ENCODE data around the gene PRRX2.

The PRRX2 gene

GRCh38 chr9:129685220-129685932 lies 19.9 kb downstream of the PRRX2 start:
- H3K4me1 ChIP-seq (ENCODE audit: insufficient read depth, low read length, severe bottlenecking), result no peaks in the 10 kb centered on the region
- H3K79me2 ChIP-seq (ENCODE audit: insufficient read depth, low read length), result no peaks in the 10 kb centered on the region
- TF ChIP-seq EZH2 (IDR thresholded peaks at IDR 0.05; ENCODE audit: borderline replicate concordance, low read length), result no peak
- no peak for TF ChIP-seq CTCF (IDR thresholded peaks at IDR 0.05; ENCODE audit: low read length)
- H3K27ac ChIP-seq (ENCODE audit: low read depth, low read length, poor library complexity, severe bottlenecking), result no peak overlapping the region
- no peak overlapping the region for H2AFZ ChIP-seq (ENCODE audit: low read length)
- no peaks in the 10 kb centered on the region for H4K20me1 ChIP-seq (ENCODE audit: insufficient read depth, low read length)
- H3K9ac ChIP-seq (ENCODE audit: low read length), result no peak overlapping the region
- no peaks in the 10 kb centered on the region for H3K9me3 ChIP-seq (ENCODE audit: low read length)
- H3F3A ChIP-seq (ENCODE audit: insufficient read depth, low read length), result no peaks in the 10 kb centered on the region
- no peaks in the 10 kb centered on the region for H3K36me3 ChIP-seq (ENCODE audit: insufficient read depth, low read length)
- H3K9me2 ChIP-seq (ENCODE audit: low read depth, low read length), result no peaks in the 10 kb centered on the region
- H3K4me3 ChIP-seq (ENCODE audit: low read depth, low read length, poor library complexity, severe bottlenecking), result no peak overlapping the region
- H3K27me3 ChIP-seq (ENCODE audit: insufficient read depth, low read length), result no peaks in the 10 kb centered on the region
- no peak overlapping the region for H3K4me2 ChIP-seq (ENCODE audit: low read length)

GRCh38 chr9:129685933-129686259 lies 20.4 kb downstream of the PRRX2 start:
- H3K4me3 ChIP-seq (ENCODE audit: low read depth, low read length, poor library complexity, severe bottlenecking), result no peak overlapping the region
- H3K36me3 ChIP-seq (ENCODE audit: insufficient read depth, low read length), result no peaks in the 10 kb centered on the region
- no peak overlapping the region for H2AFZ ChIP-seq (ENCODE audit: low read length)
- H3K4me2 ChIP-seq (ENCODE audit: low read length), result no peak overlapping the region
- no peaks in the 10 kb centered on the region for H3K79me2 ChIP-seq (ENCODE audit: insufficient read depth, low read length)
- no peaks in the 10 kb centered on the region for H3F3A ChIP-seq (ENCODE audit: insufficient read depth, low read length)
- no peaks in the 10 kb centered on the region for H3K27me3 ChIP-seq (ENCODE audit: insufficient read depth, low read length)
- H4K20me1 ChIP-seq (ENCODE audit: insufficient read depth, low read length), result no peaks in the 10 kb centered on the region
- H3K4me1 ChIP-seq (ENCODE audit: insufficient read depth, low read length, severe bottlenecking), result no peaks in the 10 kb centered on the region
- no peaks in the 10 kb centered on the region for H3K9me3 ChIP-seq (ENCODE audit: low read length)
- no peak for TF ChIP-seq EZH2 (IDR thresholded peaks at IDR 0.05; ENCODE audit: borderline replicate concordance, low read length)
- TF ChIP-seq CTCF (IDR thresholded peaks at IDR 0.05; ENCODE audit: low read length), result no peak
- H3K27ac ChIP-seq (ENCODE audit: low read depth, low read length, poor library complexity, severe bottlenecking), result no peak overlapping the region
- H3K9ac ChIP-seq (ENCODE audit: low read length), result no peak overlapping the region
- H3K9me2 ChIP-seq (ENCODE audit: low read depth, low read length), result no peaks in the 10 kb centered on the region

- Histone ChIP-seq H3K9me2 (ENCODE audit: low read depth, low read length) (no peaks in the 10 kb centered on the region), H2AFZ (ENCODE audit: low read length) (no peak overlapping the region), H3K4me1 (ENCODE audit: insufficient read depth, low read length, severe bottlenecking) (no peaks in the 10 kb centered on the region), H3K4me3 (ENCODE audit: low read depth, low read length, poor library complexity, severe bottlenecking) (no peak overlapping the region), H3K27ac (ENCODE audit: low read depth, low read length, poor library complexity, severe bottlenecking) (no peak overlapping the region), H3K9me3 (ENCODE audit: low read length) (no peaks in the 10 kb centered on the region), H3K79me2 (ENCODE audit: insufficient read depth, low read length) (no peaks in the 10 kb centered on the region), H3K9ac (ENCODE audit: low read length) (no peak overlapping the region), H3F3A (ENCODE audit: insufficient read depth, low read length) (no peaks in the 10 kb centered on the region), H4K20me1 (ENCODE audit: insufficient read depth, low read length) (no peaks in the 10 kb centered on the region), H3K4me2 (ENCODE audit: low read length) (no peak overlapping the region), H3K27me3 (ENCODE audit: insufficient read depth, low read length) (no peaks in the 10 kb centered on the region), H3K36me3 (ENCODE audit: insufficient read depth, low read length) (no peaks in the 10 kb centered on the region)
- TF ChIP-seq CTCF (IDR thresholded peaks at IDR 0.05; ENCODE audit: low read length) (no peak), EZH2 (IDR thresholded peaks at IDR 0.05; ENCODE audit: borderline replicate concordance, low read length) (no peak)
These were observed 21.3 kb downstream of the PRRX2 start for GRCh38 chr9:129686736-129687135.

Measured in OCI-LY1 (cell line).